K562 (cell line): ENCODE data around the gene CCDC137. TPM values are rescaled to one million over a fixed set of nuclear protein-coding genes. Genes with fewer than 3 reads are reported as not detected.
A peak's percentile ranks its signal among the peaks of the same experiment; 100 is the strongest.

Experiments
- FOXA3 ChIP-seq, 2 experiments: fragments of 450-650 bp in 1 of 2; sonication (generic) in 1 of 2; formaldehyde crosslinking; IDR thresholded peaks in 1 of 2; conservative IDR thresholded peaks in 1 of 2; 2 replicates each; pipeline versions ENCODE4 v1.4.0 to v1.8.0; 2020 to 2022; ENCODE audit warnings: mild to moderate bottlenecking in 2 of 2, missing genetic modification reagents in 1 of 2
- ID3 ChIP-seq, 2 experiments: fragments of 250-450 bp in 1 of 2; fragments of 450-650 bp in 1 of 2; sonication (Bioruptor Pico) in 1 of 2; IDR thresholded peaks; 2 replicates each; pipeline versions ENCODE4 v1.6.1 to v1.8.0; 2016 to 2021; ENCODE audit warnings: mild to moderate bottlenecking in 2 of 2, moderate library complexity in 2 of 2, missing compliant biosample characterization in 1 of 2, missing genetic modification characterization in 1 of 2
- KDM5B ChIP-seq: fragments of 200-600 bp; sonication (generic); IDR thresholded peaks from 2 replicates; pipeline ENCODE4 v1.6.1; 2012; ENCODE audit warnings: low read depth, mild to moderate bottlenecking, moderate library complexity, low read length, control low read depth, inconsistent platforms; ENCODE audit not compliant: insufficient replicate concordance
- MECOM ChIP-seq: fragments of 250-450 bp; sonication (Bioruptor Pico); IDR thresholded peaks from 2 replicates; pipeline ENCODE4 v1.8.0; 2022; ENCODE audit warnings: inconsistent platforms
- MEF2A ChIP-seq: IDR thresholded peaks from 2 replicates; pipeline ENCODE4 v1.6.1; 2011; ENCODE audit warnings: low read depth, mild to moderate bottlenecking, low read length, moderate library complexity; ENCODE audit not compliant: control insufficient read depth
- MXI1 ChIP-seq: IDR thresholded peaks from 2 replicates; pipeline ENCODE4 v1.6.1; 2011; ENCODE audit warnings: low read depth, mild to moderate bottlenecking, improper control_type of control experiment, low read length
- PHTF2 ChIP-seq: fragments of 250-450 bp; sonication (Bioruptor Pico); IDR thresholded peaks from 2 replicates; pipeline ENCODE4 v1.5.0; 2021; ENCODE audit warnings: mild to moderate bottlenecking
- RNF219 ChIP-seq: fragments of 250-450 bp; sonication (Bioruptor Pico); IDR thresholded peaks from 2 replicates; pipeline ENCODE4 v1.5.0; 2022; ENCODE audit warnings: mild to moderate bottlenecking
- SRSF1 ChIP-seq: fragments of 200-400 bp; formaldehyde crosslinking; IDR thresholded peaks from 2 replicates; pipeline ENCODE4 v1.6.1; 2017; ENCODE audit warnings: mild to moderate bottlenecking, low read depth, low read length, moderate library complexity
- TCF7L2 ChIP-seq: fragments of 150-350 bp; IDR thresholded peaks from 2 replicates; pipeline ENCODE4 v1.6.1; 2016; ENCODE audit warnings: low read depth, mild to moderate bottlenecking, low read length, moderate library complexity
- TEAD2 ChIP-seq: fragments of 450-650 bp; IDR thresholded peaks from 2 replicates; pipeline ENCODE4 v1.6.1; 2016; ENCODE audit warnings: missing genetic modification characterization, control low read depth, missing compliant biosample characterization
- XRCC5 ChIP-seq: fragments of 200-400 bp; formaldehyde crosslinking; IDR thresholded peaks from 2 replicates; pipeline ENCODE4 v1.6.1; 2017; ENCODE audit warnings: low read depth, mild to moderate bottlenecking, low read length
- ZBTB12 ChIP-seq: fragments of 250-450 bp; sonication (Bioruptor Pico); IDR thresholded peaks from 2 replicates; pipeline ENCODE4 v1.4.0; 2020
- ZKSCAN1 ChIP-seq: fragments of 150-350 bp; IDR thresholded peaks from 2 replicates; pipeline ENCODE4 v1.6.1; 2016; ENCODE audit warnings: low read depth, low read length
- ZNF696 ChIP-seq: fragments of 250-450 bp; sonication (Bioruptor Pico); conservative IDR thresholded peaks from 2 replicates; pipeline ENCODE4 v1.4.0; 2020; ENCODE audit warnings: mild to moderate bottlenecking, moderate library complexity
- polyA plus RNA-seq, 8 experiments: library from polyadenylated mRNA; depleted of rRNA in 4 of 8; stranded (reverse) in 5 of 8; unstranded in 3 of 8; fragments of >200 nt; fragmentation: Nextera tagmentation in 2 of 8; fragmentation: Illumina TruSeq in 1 of 8; extraction: Ambion mirVana in 2 of 8; extraction: Trizol in 1 of 8; gene quantifications; 2 replicates each; pipeline versions ENCODE4 v1.2.1 to v1.2.3, GENCODE V29; 2011 to 2014; ENCODE audit warnings: inconsistent platforms in 1 of 8, missing spikeins in 1 of 8
- total RNA-seq, 7 experiments: library from RNA; depleted of rRNA in 6 of 7; stranded (reverse); fragments of >200 nt in 6 of 7; fragmentation: Illumina TruSeq in 2 of 7; extraction: Trizol in 2 of 7; gene quantifications; 2 replicates each; pipeline versions ENCODE4 v1.2.1 to v1.2.3, GENCODE V29; 2011 to 2021; ENCODE audit warnings: low replicate concordance in 1 of 7
- TF ChIP-seq, protein P1 (sequence below): fragments of 250-450 bp; sonication (Bioruptor Pico); IDR thresholded peaks from 2 replicates; pipeline ENCODE4 v1.5.0; 2021; ENCODE audit warnings: mild to moderate bottlenecking, borderline replicate concordance
- TF ChIP-seq, protein P2 (sequence below): IDR thresholded peaks from 2 replicates; pipeline ENCODE4 v1.6.1; 2011; ENCODE audit warnings: borderline replicate concordance, low read depth, mild to moderate bottlenecking, moderate library complexity, low read length; ENCODE audit not compliant: insufficient read depth, poor library complexity, severe bottlenecking

The CCDC137 gene
- total and polyA plus RNA-seq, 9 of the 15 experiments (the other 6 are each of a cell fraction or from before 2014, with no cell fraction given) = 2.3 to 68.1 (median 38.3) TPM

- TF ChIP-seq ID3 (CRISPR knock-in tag; IDR thresholded peaks at IDR 0.05) (no peak), ID3 (tag; IDR thresholded peaks at IDR 0.05) (peak; percentile 76; the same call in 1 of the 2 replicates), MXI1 (0 out of 2 replicates have a peak, but pooled peaks have one; percentile 2), KDM5B (peak; percentile 66), XRCC5 (peak; percentile 78; the same call in 1 of the 2 replicates), FOXA3 (CRISPR knock-in tag; conservative IDR thresholded peaks at IDR 0.05 in 1 of 2, IDR thresholded peaks at IDR 0.05 in 1 of 2) (no peak), MECOM (CRISPR knock-in tag) (no peak), SRSF1 (no peak), MEF2A (no peak), ZBTB12 (CRISPR knock-in tag) (peak; percentile 85), PHTF2 (CRISPR knock-in tag) (no peak), TEAD2 (tag) (no peak), ZKSCAN1 (no peak), TCF7L2 (no peak), RNF219 (CRISPR knock-in tag) (no peak), ZNF696 (CRISPR knock-in tag) (no peak)
- TF ChIP-seq, protein P1, sequence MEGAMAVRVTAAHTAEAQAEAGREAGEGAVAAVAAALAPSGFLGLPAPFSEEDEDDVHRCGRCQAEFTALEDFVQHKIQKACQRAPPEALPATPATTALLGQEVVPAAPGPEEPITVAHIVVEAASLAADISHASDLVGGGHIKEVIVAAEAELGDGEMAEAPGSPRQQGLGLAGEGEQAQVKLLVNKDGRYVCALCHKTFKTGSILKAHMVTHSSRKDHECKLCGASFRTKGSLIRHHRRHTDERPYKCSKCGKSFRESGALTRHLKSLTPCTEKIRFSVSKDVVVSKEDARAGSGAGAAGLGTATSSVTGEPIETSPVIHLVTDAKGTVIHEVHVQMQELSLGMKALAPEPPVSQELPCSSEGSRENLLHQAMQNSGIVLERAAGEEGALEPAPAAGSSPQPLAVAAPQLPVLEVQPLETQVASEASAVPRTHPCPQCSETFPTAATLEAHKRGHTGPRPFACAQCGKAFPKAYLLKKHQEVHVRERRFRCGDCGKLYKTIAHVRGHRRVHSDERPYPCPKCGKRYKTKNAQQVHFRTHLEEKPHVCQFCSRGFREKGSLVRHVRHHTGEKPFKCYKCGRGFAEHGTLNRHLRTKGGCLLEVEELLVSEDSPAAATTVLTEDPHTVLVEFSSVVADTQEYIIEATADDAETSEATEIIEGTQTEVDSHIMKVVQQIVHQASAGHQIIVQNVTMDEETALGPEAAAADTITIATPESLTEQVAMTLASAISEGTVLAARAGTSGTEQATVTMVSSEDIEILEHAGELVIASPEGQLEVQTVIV (CRISPR knock-in tag) = no peak
- TF ChIP-seq, protein P2, sequence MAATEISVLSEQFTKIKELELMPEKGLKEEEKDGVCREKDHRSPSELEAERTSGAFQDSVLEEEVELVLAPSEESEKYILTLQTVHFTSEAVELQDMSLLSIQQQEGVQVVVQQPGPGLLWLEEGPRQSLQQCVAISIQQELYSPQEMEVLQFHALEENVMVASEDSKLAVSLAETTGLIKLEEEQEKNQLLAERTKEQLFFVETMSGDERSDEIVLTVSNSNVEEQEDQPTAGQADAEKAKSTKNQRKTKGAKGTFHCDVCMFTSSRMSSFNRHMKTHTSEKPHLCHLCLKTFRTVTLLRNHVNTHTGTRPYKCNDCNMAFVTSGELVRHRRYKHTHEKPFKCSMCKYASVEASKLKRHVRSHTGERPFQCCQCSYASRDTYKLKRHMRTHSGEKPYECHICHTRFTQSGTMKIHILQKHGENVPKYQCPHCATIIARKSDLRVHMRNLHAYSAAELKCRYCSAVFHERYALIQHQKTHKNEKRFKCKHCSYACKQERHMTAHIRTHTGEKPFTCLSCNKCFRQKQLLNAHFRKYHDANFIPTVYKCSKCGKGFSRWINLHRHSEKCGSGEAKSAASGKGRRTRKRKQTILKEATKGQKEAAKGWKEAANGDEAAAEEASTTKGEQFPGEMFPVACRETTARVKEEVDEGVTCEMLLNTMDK = peak; percentile 40
These were observed 36.6 kb downstream of the CCDC137 start, which contains the start of gene MRPL12 (continued) for GRCh38 chr17:81702934-81703746.
